HG03354 (cell line): ENCODE results near the gene KBTBD13.

Experiments
- ATAC-seq: cut with Tn5 transposase; IDR thresholded peaks from one replicate; pipeline ENCODE4 v1.9.1; 2021; ENCODE audit warnings: mild to moderate bottlenecking; ENCODE audit not compliant: unreplicated experiment, poor library complexity, severe bottlenecking

Gene KBTBD13

DNA sequence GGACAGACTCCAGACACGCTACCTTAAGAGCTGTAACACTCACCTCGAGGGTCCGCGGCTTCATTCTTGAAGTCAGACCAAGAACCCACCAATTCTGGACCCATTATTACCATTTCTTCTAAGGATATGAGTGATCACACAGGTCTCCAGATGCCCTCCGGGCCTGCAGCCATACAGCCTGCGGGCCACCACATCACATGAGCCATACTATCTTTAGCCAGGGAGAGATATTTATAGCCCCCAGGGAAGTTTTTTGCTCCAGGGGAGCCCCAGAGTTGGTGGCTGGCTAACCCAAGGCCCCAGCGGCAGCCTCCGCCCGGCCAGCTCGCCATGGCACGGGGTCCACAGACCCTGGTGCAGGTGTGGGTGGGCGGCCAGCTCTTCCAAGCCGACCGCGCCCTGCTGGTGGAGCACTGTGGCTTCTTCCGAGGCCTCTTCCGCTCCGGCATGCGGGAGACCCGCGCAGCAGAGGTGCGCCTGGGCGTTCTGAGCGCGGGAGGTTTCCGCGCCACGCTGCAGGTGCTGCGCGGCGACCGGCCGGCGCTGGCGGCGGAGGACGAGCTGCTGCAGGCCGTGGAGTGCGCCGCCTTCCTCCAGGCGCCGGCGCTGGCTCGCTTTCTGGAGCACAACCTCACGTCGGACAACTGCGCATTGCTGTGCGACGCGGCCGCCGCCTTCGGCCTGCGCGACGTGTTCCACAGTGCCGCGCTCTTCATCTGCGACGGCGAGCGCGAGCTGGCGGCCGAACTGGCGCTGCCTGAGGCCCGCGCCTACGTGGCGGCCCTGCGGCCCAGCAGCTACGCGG lies at the start of gene KBTBD13:
TSS of gene KBTBD13 (plus strand) at position 261 of the 805 bp plus-strand sequence. CDS start at position 331, 70 bp downstream.
- no peak for ATAC-seq

DNA sequence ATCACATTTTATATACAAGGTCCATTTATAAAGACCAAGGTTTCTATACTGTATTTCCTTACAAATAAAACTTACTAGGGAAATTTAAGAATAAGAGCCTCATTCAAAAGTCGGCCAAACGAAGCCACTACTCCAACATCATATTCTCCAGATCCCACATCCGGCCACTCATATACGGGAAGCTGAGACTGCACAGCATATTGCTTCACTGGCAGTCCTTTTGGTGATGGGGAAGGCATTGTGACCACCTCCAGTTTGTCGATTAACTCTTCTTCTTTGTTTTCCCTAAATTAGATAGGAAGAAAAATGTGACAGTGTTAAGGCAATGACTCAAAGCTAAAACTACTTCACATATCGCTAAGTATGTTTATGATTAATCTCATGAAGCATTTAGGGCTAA lies 49.8 kb upstream of the KBTBD13 start:
- ATAC-seq: no peak

DNA sequence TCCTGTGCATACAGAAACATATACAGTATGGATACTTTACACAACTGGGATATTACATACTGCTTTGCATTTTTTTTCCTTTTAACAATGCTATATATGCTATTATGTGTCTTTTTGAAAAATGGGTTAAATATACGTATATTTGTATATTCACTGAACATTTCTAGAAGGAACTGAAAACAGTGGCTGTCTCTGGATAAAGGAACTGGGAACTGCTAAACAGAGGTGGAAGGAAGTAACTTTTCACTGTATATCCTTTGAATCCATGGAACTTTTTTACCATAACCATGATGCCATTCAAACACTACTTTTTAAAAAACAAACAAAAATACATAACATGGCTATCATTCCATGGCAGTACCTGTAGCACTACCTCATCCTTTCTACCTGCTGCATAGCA lies 49.0 kb upstream of the KBTBD13 start:
- ATAC-seq: no peak

DNA sequence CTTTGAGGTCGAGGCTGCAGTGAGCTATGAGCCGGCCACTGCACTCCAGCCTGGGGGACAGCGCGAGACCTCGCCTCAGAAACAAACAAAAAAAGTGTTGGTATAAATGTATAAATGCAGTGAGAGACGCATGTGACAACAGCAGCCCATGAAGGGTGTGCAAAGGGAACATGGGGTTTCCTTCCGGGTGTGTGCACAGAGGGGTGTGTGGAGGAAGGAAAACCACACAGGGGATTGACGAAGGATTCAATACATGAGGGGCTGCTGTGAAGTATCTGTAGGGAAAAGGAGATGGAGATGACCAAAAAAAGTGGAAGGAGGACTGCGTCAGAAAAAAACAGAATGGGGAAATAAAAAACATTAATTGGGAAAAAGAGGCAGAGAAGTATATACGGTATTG lies 48.2 kb upstream of the KBTBD13 start:
- ATAC-seq: no peak

DNA sequence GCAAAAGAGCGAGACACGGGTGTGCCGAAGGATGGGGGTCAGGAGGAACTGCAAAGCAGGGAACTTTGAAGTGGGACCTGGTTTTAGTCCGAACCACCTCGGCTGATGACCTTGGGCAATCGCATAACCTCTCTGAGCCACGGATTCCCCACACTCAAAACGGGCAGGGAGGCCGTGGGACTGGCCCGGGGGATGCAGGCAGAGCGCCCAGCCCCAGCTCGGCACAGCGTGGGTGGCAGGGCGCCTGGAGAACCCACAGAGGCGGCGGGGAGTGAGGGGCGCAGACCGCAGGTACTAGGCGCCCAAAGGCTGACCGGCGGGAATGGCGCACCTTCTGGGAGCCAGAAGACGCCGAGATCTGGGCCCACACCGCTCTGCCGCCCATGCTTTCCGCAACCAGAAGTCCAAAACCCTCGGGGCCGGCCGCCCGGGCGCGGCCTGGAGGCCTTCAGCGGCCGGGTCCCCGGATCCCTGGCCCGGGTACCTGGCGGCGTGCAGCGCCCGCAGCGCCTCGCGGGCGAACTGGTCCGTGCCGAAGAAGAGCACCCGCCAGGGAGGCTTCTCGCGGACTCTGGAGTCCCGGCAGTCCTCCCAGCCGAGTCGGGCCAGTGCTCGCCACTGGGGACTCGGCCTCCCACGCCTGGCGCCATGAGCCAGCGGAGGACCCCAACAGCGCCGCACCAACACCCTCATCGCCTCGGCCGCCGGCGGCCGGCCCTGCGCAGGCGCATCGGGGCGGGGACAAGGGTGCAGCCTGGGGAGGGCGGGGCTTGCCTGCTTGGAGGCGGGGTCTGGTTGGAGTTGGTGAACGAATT lies 47.4 kb upstream of the KBTBD13 start, which contains the start of gene MTFMT:
TSS of gene MTFMT (minus strand) at position 719 of the 815 bp plus-strand sequence. CDS start at position 693, 26 bp downstream.
- peak; percentile 79 for ATAC-seq

DNA sequence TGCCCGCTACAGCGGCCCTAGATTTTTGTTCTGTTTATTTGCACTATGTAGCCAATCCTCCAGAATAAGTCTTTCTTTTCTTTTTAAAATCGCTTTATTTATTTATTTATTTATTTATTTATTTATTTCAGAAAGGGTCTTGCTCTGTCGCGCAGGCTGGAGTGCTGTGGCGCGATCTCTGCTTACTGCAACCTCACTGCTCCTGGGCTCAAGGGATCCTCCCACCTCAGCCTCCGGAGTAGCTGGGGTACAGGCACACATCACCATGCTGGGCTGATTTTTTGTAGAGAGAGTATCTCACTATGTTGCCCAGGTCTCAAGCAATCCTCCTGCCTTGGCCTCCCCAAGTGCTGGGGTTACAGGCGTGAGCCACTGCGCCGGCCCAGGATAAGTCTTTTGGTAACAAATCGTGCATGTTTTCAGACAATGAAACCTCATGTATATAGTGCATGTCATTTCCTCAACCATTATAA lies 46.8 kb upstream of the KBTBD13 start:
- no peak for ATAC-seq

DNA sequence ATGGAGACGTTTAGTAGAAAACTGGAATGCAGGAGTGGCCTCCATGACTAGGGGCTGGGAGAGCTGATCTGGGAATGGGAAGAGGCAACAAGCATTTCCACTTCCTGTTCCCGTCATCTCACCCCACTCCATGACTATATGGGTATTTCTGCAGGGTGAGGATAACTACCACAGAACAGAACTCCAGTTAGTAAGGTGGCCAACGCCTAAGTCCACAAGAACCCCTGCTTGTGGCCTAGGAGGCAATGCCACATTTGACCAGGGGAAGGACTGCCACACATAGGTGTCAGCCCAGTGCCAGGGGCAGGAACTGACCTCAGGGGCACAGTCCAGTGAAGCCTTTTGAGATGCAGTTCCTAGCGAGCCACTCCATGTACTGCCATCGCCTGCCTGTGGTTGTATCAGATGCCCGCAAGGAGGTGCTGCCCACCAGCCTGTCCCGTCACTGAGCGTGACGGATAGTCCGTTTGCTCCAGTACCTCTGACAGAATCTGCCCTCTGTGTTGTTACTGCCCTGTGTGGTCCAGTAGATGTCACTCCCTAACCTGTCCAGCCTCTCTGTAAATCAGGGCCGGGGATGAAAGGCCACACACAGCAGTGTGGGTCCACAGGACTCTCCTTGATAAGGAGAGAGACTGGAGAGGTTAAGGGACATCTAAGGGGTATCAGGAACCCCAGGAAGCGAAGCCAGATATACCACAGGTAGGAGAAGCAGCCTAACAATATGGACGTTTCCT lies 43.6 kb upstream of the KBTBD13 start:
- ATAC-seq: no peak

DNA sequence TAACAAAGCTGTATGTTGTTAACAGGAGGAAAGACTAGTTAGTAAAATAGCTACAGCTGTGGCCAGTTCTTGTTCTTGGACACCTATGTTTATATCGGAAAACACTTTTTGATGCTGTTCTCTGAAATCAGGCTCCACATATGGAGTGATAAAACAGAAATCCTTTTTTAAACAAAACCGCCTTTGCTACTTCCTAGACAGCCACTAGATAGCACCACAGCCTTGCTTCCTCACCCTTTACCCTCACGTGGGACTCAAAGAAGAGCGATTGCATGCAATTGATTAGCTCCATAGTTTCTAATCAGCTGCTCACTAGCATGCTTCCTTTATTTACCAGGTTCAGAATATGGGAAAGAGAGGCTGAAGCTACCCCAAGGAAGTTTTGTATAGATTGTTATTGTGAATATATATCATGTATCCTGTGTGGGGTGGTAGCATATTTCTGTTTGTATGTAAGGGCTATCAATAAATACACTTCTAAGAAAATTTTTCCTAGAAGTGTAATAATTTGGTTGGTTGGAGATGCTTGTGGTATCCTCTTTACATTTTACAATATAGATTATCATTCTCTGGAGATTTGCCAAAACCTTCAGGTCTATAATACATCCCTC lies 42.8 kb upstream of the KBTBD13 start:
- no peak for ATAC-seq

DNA sequence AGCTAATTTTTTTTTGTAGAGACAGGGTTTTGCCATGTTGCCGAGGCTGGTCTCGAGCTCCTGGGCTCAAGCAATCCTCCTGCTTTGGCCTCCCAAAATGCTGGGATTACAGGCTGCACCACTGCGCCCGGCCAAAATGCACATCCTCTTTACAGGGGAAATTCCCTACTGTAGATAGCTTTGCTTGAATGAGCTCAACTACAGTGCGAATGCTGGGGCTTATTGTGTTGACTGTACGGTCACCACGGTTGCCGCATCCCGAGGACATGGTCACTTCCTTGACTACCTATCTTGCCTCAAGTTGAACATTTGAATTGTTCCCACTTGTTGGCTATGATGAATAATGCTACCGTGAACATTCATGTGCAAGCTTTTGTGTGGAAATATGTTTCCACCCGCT lies 41.8 kb upstream of the KBTBD13 start:
- no peak for ATAC-seq

DNA sequence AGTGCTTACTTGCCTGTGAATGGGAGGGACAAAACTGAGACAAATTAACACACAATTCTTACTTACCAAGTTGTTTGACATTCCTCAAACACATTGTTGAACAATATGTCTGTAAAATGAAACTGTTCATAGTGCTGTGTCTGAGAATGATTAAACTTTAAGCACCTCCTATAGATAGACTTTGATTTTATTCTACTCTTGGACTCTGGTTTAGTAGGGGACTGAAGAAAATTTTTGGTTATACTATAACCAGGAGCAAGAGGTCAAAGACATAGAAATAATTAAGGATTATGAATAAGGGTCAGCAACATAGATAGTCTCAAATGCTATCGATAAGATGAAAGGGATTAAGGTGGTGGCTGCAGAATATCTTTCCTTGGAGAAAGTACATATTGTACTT lies 39.2 kb upstream of the KBTBD13 start:
- no peak for ATAC-seq

DNA sequence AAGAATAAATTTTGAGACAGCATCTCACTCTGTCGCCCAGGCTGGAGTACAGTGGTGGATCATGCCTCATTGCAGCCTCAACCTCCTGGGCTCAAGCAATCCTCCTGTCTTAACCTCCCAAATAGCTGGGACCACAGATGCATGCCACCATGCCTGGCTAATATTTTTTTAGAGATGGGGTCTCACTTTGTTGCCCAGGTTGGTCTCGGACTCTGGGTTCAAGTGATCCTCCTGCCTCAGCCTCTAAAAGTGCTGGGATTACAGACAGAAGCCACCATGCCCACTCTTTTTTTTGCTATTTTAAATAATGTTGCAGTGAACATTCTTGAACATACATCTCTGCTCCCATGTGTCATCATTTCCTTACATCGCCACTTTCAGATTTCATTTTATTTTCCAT lies 38.1 kb upstream of the KBTBD13 start:
- ATAC-seq: no peak

DNA sequence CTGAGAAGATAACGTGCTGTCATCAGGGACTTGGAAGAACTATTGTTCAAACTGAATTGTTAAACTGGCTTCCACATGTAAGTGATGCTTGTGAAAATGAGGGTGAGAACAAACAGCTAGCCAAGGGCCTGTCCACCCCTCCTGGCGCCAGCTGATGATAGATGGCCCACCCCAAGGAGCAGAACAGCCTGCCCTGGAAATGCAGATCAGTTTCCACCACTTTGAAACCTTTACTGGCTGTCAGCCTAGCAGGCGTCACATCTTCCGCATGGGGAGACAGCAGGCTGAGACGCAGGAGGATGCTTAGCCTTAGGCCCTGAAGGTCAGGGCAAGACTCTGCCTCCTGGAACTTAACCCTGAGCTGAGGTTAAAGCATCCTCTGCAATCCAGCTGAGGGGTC lies 37.7 kb upstream of the KBTBD13 start:
- ATAC-seq: no peak

DNA sequence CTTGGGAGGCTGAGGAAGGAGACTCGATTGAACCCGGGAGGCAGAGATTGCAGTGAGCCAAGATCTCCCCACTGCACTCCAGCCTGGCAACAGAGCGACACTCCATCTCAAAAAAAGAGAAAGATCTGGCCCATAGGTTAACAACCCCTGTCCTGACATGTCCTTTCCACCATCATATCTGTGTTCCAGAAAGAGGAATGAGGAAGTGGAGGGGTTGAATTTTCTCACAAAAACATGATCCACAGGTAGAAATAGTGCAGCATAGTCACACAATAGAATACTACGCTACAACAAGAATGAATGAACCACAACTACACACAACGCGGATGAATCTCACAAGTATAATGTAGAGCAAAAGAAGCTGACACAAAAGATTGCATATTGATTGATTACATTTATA lies 36.1 kb upstream of the KBTBD13 start:
- no peak for ATAC-seq

DNA sequence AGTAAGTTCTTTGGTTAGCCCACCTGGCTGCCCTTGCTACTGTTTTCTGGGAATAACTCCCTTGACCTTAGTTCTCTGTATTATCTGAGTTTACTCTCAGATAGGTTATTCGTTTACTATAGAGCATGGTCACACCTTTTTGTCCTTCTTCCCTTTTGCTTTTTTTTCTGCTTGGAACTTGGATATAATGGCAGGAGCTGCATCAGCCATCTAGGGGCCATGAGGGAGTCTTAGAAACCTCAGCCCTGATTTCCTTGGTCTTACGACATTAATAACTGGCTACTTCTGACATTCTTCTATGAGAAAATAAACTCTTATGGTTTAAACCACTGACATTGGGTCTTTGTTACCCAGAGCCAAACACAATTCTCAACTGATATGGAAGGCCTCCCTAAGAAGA lies 34.8 kb upstream of the KBTBD13 start:
- ATAC-seq: no peak

DNA sequence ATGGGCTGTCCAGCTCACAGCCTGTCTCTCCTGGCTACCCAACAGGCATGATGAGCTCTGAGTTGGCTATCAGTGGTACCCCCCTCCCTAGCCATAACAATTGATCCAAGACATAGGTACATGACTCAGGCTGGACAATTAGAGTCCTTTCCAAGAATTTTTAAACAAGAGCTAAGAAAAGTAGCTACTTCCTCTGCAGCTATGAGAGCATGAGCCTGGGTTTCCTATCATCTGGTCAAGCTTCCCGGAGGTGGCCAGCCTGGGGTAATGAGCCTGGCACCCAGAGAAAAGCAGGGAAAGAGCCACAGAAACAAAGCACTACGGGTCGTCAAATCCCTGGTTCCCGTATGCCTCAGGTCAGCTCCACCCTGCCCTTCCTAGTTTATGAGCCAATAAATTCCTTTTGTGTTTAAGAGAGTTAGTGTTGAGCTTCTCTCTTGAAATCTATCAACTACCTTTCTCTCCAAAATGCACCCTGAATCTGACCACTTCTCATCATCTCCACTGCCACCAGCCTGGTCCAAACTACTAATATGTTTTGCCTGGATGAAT lies 33.7 kb upstream of the KBTBD13 start:
- ATAC-seq: no peak

DNA sequence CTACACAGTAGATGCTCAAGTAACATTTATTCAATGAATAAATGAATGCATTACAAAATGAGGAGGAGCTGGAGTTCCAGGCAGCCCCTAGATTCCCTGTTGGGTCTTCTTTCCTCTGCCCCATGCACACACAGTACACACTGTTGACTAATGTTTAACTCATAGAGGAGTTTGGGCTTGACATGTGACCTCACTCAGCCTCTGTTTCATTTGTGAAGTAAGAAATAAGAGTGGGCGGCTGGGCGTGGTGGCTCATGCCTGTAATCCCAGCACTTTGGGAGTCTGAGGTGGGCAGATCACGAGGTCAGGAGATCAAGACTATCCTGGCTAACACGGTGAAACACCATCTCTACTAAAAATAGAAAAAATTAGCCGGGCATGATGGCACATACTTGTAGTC lies 32.3 kb upstream of the KBTBD13 start:
- peak; percentile 49 for ATAC-seq

DNA sequence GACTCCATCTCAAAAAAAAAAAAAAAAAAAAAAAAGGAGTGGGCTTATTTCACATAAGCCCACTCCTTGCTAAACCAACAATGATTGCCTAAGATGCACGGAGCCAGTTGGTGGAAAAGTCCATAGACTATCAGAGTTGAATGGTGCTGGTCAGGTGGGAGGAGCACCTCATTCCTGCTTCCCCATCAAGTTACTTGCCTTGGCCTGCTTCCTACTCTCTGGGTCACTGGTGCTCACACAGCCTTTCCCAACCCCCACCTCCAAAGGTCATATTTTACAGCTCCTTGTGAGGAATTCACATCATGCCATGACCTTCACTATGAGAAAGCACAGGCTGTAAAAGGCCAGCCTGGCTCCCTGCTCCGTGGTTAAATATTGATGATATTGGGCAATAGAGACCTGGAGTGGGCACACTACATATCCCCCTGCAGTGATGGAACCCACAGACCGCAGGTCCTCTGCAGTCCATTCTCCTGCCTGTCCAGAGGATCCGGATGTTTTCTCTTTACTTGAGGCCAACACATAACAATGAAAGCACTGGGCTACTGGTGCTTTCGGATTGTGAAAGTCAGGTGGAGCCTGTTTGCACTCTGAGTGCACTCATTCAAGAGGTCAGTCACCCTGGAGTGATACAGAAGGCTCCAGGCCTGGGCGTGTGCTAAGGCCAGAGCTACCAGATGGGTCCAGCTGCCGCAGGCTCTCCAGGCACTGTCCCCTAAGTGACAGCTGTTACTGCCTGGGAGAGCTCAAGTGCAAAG lies 31.6 kb upstream of the KBTBD13 start, which contains the start of gene SLC51B:
TSS of gene SLC51B (plus strand) at position 664 of the 758 bp plus-strand sequence. CDS start 4,618 bp downstream, outside the sequence.
- no peak for ATAC-seq

DNA sequence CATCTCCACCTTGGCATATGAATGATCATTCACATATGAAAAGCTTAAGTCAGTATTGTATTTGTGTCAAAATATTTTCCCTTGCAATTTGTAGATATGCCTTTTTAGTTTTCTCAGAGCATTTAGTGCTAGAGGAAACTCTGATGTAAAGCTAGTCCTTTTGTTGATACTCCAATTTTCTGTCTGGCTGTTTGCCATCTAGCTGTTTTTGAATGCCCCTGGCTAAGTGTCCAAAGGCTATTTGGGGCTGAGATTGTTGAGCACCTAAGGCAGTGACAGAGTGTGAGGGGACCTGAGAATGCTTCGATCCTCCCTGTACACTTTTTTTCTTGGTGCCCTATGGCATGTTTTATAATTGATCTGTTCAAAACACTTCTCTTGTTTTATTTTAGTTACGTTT lies 28.3 kb upstream of the KBTBD13 start:
- ATAC-seq: no peak

DNA sequence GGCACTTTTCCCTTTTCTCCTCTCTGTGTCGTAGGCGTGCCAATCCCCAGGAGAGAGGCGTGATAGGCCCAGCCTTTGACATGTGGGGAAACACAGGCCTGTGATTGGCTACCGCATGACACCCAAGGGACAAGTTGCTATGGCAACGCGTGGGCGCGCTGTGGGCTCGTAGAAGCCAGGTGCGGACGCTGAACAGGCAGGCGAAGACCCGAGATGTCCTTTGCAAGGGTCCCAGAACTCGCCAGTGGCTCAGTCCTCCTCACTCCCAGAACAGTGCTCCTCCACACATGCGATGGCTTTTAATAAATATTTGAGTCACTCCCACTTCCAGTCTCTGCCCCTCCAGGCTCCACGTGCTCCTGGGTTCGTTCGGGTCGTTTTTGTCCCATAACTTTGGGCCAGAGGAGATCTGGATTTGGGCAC lies 27.1 kb upstream of the KBTBD13 start:
- ATAC-seq: peak; percentile 91
